T1000 (cell line): ENCODE measurements around the gene RAET1E.
"Not testable (repeated sequence)": the region's sequence is repeated elsewhere in the genome, so short reads cannot be mapped to it uniquely, and the experiment has no call there.

ENCODE experiments used
- DNase-seq: peaks from one replicate; lab custom pipeline; 2025; ENCODE audit warnings: mixed read lengths; lab: John Stamatoyannopoulos, UW

Gene RAET1E

DNA sequence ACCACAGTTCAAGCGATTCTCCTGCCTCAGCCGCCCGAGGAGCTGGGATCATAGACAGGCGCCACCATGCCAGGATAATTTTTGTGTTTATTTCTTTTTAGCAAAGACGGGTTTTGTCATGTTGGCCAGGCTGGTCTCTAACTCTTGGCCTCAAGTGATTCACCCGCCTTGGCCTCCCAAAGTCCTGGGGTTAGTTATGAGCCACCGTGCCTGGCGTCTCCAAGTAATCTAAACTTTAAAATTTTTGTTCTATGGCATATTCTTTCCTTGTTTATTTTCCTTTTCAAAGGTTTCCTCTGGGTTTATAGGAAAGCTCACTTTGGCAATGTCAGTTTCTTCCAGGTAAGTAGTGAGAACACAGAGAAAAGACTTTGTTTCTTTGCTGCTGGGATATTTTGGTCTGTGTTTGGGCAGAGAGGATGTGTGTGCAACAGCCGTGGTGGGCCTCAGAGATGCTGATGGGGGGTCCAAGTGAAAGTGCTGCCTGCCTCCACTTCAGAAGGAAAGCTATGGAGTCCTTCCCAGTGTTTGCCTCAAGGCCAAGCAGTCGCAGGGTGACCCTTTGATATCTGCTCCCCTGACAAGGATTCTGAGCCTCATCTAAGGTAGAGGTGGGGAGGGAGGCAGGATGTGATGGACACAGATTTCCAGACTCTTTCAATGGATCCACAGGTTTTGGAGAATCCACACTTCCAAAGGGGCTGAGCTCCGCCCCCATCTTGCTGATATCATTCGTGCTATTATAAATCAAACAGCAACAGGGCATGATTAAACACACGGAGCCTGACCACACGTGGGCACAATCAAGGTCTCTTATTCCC lies 36.1 kb downstream of the RAET1E start:
- DNase-seq: no peak

DNA sequence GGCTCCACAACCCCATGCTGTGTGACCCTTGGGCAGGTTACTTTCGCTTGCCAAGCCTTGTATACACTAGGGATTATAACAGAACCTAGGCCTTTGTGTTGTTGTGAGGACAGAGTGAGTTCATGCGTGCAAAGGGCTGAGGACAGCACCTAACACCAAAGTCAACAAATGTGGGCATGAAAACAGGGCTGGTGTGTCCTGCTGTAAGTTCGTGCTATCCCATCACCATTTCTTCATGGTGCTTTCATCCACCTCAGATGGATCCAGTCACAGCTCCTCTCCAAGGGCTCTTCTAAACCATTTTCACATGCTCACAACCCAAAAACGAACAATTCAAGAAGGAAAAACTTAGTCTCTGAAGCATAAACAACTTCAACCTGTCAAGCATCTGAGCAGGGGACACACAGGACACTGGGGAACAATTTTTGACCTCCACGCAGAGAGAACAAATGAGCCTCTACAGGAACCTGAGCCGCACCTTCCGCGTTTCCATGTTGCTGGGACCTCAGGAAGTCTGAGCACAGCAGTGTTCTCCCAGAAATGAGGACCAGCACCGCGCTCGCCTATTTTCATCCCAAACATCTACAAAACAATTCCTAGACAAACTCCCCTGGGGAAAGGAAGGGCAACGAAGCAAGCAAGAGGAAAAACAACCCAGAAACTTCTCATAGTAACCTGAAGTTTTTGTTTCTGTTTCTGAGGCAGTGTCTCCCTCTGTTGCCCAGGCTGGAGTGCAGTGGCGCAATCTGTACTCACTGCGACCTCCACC lies 36.9 kb downstream of the RAET1E start:
- DNase-seq: no peak

DNA sequence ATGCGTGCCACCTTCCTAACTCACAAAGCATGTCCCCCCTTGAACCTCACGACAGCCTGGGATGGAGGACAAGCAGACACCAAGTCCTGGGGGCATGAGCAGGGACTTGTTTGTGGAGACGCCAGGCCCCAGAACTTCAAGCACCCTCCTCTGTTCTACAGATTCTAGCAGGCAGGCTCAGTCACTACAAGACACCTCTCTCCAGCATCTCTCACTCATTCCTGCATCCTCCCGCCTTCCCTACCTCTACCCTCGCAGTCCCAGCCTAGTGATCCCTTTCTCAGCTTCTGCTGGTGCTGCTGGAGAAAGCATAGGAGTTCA lies 37.4 kb downstream of the RAET1E start:
- DNase-seq: no peak

DNA sequence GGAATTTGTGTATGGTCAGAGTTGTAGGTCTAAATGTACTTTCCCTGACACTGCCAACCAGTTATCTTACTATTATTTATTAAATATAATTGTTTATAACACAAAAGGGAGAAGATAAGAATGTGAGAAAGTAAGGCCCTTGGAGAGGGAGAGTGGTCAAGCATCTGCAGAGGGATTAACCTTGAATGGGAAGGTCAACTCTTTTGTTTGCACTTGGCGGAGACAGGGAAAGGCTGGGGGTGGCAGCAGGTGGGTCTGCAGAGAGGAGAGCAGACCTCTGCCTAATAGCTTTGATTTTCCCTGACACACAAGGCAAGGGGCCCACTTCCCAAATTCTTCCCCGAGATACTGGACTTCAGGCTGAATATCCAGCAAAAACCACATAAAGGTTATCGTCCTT lies 38.0 kb downstream of the RAET1E start:
- no peak for DNase-seq

DNA sequence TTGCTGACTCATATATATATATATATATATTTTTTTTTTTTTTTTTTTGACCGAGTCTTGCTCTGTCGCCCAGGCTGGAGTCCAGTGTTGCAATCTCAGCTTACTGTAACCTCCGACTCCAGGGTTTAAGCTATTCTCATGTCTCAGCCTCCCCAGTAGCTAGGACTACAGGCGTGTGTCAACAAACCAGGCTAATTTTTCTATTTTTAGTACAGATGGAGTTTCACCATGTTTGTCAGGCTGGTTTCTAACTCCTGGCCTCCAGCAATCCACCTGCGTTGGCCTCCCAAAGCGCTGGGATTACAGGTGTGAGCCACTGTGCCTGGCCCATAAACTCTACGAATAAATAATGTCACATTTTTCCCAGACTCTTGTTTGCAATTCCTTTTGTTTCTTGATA lies 38.5 kb downstream of the RAET1E start:
- peak; percentile 22 for DNase-seq

DNA sequence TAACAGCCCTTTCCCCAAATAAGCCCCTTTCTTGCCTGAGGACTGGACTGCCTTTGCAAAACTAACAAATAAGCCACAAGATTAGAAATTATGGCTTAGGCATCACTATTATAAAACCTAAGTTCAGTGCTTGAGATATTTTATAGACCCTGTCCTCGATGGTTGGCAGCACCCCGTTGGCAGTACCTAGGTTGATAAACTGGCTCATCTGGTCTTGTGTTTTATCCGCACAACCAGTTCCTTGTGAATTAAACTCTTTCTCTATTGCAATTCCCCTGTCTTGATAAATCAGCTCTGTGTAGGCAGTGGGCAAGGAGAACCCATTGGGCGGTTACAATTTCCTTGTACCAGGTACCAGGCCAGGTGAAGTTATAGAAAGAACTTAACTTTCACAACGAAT lies 40.4 kb downstream of the RAET1E start:
- DNase-seq: no peak

DNA sequence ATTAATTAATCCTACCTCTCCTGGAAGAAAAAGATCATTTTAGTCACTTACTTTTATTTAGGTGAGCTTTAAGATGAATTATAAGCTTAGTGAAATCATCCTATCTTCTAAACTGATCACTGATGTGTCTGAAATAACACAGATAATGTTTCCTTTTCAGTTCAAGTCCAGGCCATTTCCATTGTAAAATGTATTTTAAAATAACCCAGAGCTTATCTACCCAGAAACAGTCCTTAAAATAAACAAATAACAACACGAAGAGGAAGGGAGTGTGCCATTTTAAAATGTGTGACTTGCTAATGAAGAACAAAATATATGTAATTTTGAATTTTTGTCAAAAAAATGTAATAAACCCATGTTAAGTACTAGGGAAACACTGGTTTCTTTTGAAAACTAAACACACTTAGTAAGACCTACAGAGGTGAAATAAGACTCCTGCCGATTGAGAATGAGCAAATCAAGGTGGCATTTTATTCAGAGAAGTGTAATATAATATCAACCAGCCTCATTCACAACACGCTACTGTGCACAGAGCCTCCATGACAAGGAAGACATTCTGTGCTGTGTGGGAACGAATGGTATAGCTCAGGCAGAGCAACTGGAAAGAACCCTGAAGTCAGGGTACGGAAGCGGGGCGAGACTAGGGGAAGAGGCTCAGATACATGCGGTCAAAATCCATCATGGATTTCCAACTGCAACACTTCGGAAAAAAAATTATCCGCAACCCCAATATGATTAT lies 41.5 kb downstream of the RAET1E start:
- DNase-seq: no peak

DNA sequence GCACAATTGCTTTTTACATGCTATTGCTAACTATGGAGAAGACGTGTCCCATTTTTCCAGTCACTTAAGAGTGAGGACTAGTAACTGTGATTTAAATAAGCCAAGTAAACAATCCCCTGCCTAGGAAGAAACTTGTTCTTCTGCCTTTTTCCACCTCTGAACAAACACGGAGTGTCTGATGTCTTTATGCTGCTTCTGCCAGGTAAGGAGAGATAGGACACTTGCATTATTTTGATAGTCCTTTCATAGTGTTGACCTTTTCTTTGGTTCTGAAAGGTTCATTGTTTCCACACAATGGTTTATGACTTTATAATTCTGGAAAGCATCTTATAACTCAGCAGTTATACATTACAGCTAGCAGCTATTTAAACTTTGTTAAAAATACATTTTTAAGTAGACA lies 42.2 kb downstream of the RAET1E start:
- no peak for DNase-seq

DNA sequence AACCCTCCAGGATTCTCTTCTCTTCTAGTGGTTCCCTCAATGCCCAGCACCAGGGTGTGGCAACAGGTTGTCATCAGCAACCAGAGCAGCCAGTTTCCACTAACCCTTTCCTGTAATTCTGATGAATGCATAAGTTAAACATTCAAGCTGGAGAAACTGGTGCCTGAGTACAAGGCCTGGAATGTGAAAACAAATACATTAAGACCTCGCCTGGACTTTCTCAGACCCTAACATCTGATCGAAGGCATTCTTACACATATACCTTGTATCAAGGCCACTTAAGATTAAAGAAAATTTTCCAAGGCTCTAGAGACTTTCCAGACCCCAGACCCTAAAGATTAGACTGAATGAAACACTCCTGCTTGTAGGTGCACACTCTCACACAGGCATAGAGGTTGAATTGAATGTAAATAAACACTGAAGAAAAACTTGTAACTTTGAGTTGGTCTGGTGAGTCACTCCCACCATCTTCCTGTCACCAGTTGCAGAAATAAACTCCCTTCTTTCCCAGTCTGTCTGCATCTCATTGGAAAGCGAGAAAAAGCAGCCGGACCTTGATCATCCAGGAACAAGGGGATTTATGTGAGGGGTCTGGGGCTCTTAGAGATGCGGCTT lies 42.8 kb downstream of the RAET1E start:
- no peak for DNase-seq

DNA sequence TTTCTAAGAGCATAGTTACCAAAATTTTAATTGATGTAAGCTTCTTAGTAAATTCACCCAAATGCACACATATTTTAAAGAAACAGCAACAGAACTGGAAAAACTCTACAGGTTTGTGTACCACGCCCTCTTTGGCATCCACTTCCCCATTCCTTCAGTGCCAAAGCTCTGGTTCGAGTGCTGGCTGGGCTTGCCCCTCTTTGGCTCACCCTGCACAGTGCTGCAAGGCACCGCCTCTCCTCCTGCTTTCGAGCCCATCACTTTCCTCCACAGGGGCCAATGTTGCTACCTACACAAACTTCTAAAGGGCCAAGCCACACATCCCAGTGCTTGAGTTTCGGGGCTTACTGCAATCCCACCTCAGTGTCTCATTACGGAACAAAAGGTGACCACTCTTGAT lies 43.4 kb downstream of the RAET1E start:
- no peak for DNase-seq

DNA sequence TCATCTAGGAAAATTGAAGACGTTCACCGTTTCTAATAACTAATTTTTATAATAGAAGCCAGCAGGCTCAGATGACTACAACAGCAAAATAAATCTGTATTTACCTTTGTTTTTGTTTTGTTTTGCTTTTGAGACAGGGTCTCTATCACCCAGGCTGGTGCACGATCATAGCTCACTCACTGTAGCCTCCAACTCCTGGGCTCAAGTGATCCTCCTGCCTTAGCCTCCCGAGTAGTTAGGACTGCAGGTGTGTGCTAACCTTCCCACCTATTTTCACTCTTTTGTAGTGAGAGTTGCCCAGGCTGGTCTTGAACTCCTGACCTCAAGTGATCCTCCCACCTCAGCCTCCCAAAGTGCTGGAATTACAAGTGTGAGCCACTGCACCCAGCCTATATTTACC lies 43.9 kb downstream of the RAET1E start:
- DNase-seq: not testable (repeated sequence)

DNA sequence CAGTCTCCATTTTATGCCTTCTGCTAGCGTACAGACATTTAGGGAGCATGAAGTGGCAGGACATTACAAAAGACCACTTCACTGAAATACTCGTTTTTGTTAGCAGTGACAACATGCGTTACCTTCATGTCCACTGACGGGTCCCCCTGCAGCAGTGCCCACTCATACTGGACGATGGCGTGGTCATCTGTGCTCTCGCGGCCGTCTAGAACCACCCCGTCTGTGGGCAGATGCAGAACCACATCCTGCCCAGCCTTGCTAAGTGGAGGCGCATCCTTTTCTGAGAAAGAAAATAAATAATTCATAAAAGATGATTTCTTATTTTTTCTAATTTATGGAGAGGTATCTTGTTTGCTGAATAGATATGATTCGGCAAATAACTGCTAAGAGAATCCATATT lies 45.0 kb downstream of the RAET1E start:
- DNase-seq: no peak

DNA sequence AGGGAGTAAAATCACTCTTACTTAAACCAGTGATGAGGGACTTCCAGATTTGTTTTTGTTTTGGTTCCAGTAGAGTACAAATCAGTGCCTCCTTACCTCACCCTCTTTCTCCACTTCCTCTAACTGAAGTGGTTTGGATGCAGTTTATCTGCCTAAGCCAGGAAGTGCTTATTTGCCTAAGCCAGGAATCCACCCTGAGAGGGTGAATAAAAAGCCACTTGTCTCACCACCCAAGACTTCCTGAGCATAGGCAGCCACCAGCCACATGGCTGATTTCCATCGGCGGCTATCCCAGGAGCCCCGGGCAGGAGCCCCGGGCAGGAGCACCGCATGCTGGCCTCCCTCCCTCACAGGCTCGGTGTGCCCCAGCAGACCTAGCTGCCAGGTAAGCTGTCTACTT lies 45.7 kb downstream of the RAET1E start:
- no peak for DNase-seq

DNA sequence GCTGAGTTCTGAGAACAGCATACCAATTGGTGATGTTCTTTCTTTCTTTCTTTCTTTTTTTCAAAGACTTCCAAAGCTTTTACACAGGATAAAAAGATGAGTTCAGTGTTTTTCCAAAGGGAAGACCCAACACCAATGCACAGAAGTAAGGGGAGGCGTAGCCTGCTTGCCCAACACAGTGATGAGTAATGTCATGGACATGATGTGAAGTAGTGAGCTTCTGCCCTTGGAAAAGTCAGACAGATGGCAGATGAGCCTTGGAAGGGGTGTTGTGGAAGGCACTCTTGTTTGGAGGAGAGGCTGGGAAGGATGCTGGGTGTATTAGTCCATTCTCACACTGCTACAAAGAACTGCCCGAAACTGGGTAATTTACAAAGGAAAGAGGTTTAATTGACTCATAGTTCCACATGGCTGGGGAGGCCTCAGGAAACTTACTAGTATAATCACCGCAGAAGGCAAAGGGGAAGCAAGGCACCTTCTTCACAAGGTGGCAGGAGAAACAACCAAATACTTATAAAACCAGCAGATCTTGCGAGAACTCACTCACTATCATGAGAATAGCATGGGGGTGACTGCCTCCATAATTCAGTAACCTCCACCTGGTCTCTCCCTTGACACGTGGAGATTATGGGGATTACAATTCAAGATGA lies 46.3 kb downstream of the RAET1E start:
- no peak for DNase-seq

DNA sequence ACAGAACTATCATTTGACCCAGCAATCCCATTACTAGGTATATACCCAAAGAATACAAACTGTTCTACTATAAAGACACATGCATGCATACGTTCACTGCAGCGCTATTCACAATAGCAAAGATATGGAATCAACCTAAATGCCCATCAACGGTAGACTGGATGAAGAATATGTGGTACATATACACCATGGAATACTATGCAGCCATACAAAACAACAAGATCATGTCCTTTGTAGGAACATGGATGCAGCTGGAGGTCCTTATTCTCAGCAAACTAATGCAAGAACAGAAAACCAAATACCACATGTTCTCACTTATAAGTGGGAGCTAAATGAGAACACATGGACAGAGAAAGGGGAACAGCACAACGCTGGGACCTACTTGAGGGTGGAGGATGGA lies 49.6 kb downstream of the RAET1E start:
- not testable (repeated sequence) for DNase-seq
